ENCODE data around the gene PAQR7. TPM values are rescaled to one million over a fixed set of nuclear protein-coding genes. Genes with fewer than 3 reads are reported as not detected.

The PAQR7 gene
- total RNA-seq, 1 experiment from 2014 or later = 6.7 TPM

DNA sequence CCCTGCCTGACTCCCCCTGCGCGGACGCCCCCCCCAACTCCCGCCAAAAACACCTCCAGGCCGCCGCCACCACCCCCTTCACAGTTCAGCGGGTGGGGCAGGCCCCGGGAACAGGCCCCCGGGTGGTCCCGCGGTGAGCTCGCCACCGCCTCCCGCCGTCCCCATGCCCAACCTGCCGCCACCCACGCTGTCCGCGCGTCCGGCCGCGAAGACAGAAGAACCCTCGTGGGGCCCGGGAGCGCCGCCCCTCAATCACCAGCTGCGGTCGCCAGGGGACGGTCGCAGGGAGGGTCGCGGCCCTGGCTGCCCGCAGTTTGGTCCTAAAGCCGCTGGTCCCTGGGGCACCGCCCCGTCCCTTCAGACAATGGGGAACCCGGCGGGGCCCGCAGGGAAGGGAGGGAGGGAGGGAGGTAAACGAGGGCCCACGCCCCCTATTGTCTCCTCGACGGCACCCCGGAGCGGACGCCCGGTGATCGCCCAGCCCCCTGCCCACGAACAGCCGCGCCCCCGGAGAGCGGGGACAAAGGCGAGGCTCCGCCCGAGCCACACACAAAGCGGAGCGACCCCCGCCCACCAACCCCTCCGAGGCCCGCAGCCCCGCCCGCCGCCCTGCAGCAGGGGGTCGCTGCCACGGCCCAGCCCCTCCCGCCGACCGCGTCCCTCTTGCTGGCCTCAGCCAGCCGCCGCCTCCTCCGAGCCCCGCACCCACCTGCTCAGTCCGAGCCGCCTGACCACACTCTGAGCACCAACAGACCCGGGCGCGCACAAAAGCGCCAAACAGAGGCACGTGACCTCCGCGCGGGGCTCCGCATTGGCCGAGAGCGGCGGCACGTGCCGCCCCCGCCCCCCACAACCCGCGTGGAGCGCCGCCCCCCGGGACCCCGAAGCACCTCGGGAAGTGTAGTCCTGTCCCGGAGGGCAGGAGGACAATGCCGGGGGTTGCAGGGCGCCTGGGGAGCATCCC is 30.5 kb upstream of the PAQR7 start, which contains the start of gene STMN1 (continued):
- TF ChIP-seq NR2C2 (CRISPR knock-in tag; IDR thresholded peaks at IDR 0.05) (no peak), NFATC4 (CRISPR knock-in tag; IDR thresholded peaks at IDR 0.05) (no peak), PRRX2 (CRISPR knock-in tag; IDR thresholded peaks at IDR 0.05) (no peak; the same call in 1 of the 2 replicates), ZNF396 (CRISPR knock-in tag; IDR thresholded peaks at IDR 0.05; ENCODE audit: borderline replicate concordance) (no peak), JAZF1 (CRISPR knock-in tag; IDR thresholded peaks at IDR 0.05) (no peak), MAX (CRISPR knock-in tag; IDR thresholded peaks at IDR 0.05) (no peak; the same call in 1 of the 2 replicates), IRF1 (CRISPR knock-in tag; IDR thresholded peaks at IDR 0.05) (no peak), KAT7 (CRISPR knock-in tag; IDR thresholded peaks at IDR 0.05; ENCODE audit: borderline replicate concordance) (0 out of 2 replicates have a peak, but pooled peaks have one; percentile 52), FOXK1 (CRISPR knock-in tag; IDR thresholded peaks at IDR 0.05) (peak; percentile 75), ZNF232 (CRISPR knock-in tag; IDR thresholded peaks at IDR 0.05) (0 out of 2 replicates have a peak, but pooled peaks have one; percentile 52), CTCF (IDR thresholded peaks at IDR 0.05) (no peak), MYBL2 (CRISPR knock-in tag; IDR thresholded peaks at IDR 0.05) (peak; percentile 76; the same call in 1 of the 2 replicates), ZNF219 (CRISPR knock-in tag; IDR thresholded peaks at IDR 0.05; ENCODE audit: borderline replicate concordance) (no peak), AFF4 (CRISPR knock-in tag; IDR thresholded peaks at IDR 0.05; ENCODE audit: borderline replicate concordance) (no peak), CREM (CRISPR knock-in tag; IDR thresholded peaks at IDR 0.05) (peak; percentile 75; the same call in 1 of the 2 replicates), CREB1 (CRISPR knock-in tag; IDR thresholded peaks at IDR 0.05) (no peak), ZBTB21 (CRISPR knock-in tag; IDR thresholded peaks at IDR 0.05; ENCODE audit: borderline replicate concordance) (no peak), GTF2I (CRISPR knock-in tag; conservative IDR thresholded peaks at IDR 0.05) (no peak), ZMAT4 (CRISPR knock-in tag; IDR thresholded peaks at IDR 0.05) (no peak)
- TF ChIP-seq, protein P1, sequence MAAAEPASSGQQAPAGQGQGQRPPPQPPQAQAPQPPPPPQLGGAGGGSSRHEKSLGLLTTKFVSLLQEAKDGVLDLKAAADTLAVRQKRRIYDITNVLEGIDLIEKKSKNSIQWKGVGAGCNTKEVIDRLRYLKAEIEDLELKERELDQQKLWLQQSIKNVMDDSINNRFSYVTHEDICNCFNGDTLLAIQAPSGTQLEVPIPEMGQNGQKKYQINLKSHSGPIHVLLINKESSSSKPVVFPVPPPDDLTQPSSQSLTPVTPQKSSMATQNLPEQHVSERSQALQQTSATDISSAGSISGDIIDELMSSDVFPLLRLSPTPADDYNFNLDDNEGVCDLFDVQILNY (CRISPR knock-in tag; IDR thresholded peaks at IDR 0.05) = peak; percentile 86
- TF ChIP-seq, protein P2, sequence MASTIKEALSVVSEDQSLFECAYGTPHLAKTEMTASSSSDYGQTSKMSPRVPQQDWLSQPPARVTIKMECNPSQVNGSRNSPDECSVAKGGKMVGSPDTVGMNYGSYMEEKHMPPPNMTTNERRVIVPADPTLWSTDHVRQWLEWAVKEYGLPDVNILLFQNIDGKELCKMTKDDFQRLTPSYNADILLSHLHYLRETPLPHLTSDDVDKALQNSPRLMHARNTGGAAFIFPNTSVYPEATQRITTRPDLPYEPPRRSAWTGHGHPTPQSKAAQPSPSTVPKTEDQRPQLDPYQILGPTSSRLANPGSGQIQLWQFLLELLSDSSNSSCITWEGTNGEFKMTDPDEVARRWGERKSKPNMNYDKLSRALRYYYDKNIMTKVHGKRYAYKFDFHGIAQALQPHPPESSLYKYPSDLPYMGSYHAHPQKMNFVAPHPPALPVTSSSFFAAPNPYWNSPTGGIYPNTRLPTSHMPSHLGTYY (CRISPR knock-in tag; IDR thresholded peaks at IDR 0.05) = no peak
- TF ChIP-seq, protein P3, sequence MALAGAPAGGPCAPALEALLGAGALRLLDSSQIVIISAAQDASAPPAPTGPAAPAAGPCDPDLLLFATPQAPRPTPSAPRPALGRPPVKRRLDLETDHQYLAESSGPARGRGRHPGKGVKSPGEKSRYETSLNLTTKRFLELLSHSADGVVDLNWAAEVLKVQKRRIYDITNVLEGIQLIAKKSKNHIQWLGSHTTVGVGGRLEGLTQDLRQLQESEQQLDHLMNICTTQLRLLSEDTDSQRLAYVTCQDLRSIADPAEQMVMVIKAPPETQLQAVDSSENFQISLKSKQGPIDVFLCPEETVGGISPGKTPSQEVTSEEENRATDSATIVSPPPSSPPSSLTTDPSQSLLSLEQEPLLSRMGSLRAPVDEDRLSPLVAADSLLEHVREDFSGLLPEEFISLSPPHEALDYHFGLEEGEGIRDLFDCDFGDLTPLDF (CRISPR knock-in tag; IDR thresholded peaks at IDR 0.05) = no peak
- TF ChIP-seq, protein P4, sequence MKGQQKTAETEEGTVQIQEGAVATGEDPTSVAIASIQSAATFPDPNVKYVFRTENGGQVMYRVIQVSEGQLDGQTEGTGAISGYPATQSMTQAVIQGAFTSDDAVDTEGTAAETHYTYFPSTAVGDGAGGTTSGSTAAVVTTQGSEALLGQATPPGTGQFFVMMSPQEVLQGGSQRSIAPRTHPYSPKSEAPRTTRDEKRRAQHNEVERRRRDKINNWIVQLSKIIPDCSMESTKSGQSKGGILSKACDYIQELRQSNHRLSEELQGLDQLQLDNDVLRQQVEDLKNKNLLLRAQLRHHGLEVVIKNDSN (CRISPR knock-in tag; IDR thresholded peaks at IDR 0.05) = peak; percentile 99
- TF ChIP-seq, protein P5, sequence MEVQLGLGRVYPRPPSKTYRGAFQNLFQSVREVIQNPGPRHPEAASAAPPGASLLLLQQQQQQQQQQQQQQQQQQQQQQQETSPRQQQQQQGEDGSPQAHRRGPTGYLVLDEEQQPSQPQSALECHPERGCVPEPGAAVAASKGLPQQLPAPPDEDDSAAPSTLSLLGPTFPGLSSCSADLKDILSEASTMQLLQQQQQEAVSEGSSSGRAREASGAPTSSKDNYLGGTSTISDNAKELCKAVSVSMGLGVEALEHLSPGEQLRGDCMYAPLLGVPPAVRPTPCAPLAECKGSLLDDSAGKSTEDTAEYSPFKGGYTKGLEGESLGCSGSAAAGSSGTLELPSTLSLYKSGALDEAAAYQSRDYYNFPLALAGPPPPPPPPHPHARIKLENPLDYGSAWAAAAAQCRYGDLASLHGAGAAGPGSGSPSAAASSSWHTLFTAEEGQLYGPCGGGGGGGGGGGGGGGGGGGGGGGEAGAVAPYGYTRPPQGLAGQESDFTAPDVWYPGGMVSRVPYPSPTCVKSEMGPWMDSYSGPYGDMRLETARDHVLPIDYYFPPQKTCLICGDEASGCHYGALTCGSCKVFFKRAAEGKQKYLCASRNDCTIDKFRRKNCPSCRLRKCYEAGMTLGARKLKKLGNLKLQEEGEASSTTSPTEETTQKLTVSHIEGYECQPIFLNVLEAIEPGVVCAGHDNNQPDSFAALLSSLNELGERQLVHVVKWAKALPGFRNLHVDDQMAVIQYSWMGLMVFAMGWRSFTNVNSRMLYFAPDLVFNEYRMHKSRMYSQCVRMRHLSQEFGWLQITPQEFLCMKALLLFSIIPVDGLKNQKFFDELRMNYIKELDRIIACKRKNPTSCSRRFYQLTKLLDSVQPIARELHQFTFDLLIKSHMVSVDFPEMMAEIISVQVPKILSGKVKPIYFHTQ (CRISPR knock-in tag; IDR thresholded peaks at IDR 0.05) = no peak

All from WTC11 (cell line).